GM21423 (cell line): Measurements from ENCODE around the gene TBX15.

Source experiments
- ATAC-seq: cut with Tn5 transposase; IDR thresholded peaks from one replicate; pipeline ENCODE4 v1.9.1; 2021; ENCODE audit warnings: mild to moderate bottlenecking, moderate library complexity; ENCODE audit not compliant: unreplicated experiment

Gene TBX15

GRCh38 chr1:118988186-118989005, at the start of gene TBX15:
Gene TBX15 (minus strand): TSS chr1:118988343. CDS start chr1:118987795, 548 bp downstream.
- ATAC-seq, result no peak

GRCh38 chr1:119034359-119034758, 46.2 kb upstream of the TBX15 start:
- ATAC-seq, result no peak

GRCh38 chr1:119032986-119033385, 44.8 kb upstream of the TBX15 start:
- no peak for ATAC-seq

- no peak for ATAC-seq
Measured at GRCh38 chr1:119027759-119028158, 39.6 kb upstream of the TBX15 start.

GRCh38 chr1:119026956-119027355, 38.8 kb upstream of the TBX15 start:
- no peak for ATAC-seq

GRCh38 chr1:119015547-119015946, 27.4 kb upstream of the TBX15 start:
- ATAC-seq, result no peak

GRCh38 chr1:119012383-119012782, 24.2 kb upstream of the TBX15 start:
- no peak for ATAC-seq

- ATAC-seq, result no peak
Measured at GRCh38 chr1:119011706-119012105, 23.6 kb upstream of the TBX15 start.

GRCh38 chr1:119011116-119011515, 23.0 kb upstream of the TBX15 start:
- no peak for ATAC-seq

- ATAC-seq, result no peak
Measured at GRCh38 chr1:119010201-119010600, 22.1 kb upstream of the TBX15 start.

- no peak for ATAC-seq
Measured at GRCh38 chr1:119009312-119009655, 21.1 kb upstream of the TBX15 start.

GRCh38 chr1:119008483-119009311, 20.6 kb upstream of the TBX15 start:
- no peak for ATAC-seq

GRCh38 chr1:119007670-119008482, 19.7 kb upstream of the TBX15 start:
- ATAC-seq, result no peak

GRCh38 chr1:119007339-119007669, 19.2 kb upstream of the TBX15 start:
- no peak for ATAC-seq

GRCh38 chr1:119006406-119007279, 18.5 kb upstream of the TBX15 start:
- ATAC-seq, result no peak

GRCh38 chr1:119005724-119006405, 17.7 kb upstream of the TBX15 start:
- no peak for ATAC-seq

GRCh38 chr1:119004781-119005180, 16.6 kb upstream of the TBX15 start:
- no peak for ATAC-seq

GRCh38 chr1:119004129-119004527, 16.0 kb upstream of the TBX15 start:
- no peak for ATAC-seq

- ATAC-seq, result no peak
Measured at GRCh38 chr1:119003413-119004128, 15.4 kb upstream of the TBX15 start.
